Activated T-cell treated with anti-CD3 and anti-CD28 coated beads, Interleukin-2, amount 50 U/mL, for 72 hours (primary cell): ENCODE results near the gene PFAS. TPM values are rescaled to one million over a fixed set of nuclear protein-coding genes. Genes with fewer than 3 reads are reported as not detected.
A peak's percentile ranks its signal among the peaks of the same experiment; 100 is the strongest.
"Not testable (repeated sequence)": the region's sequence is repeated elsewhere in the genome, so short reads cannot be mapped to it uniquely, and the experiment has no call there.

Experiments used
- ATAC-seq, 2 donors: fragments of 150-1000 bp; cut with Tn5 transposase; replicated peaks in 1 of 2; 2 replicates each; pipeline ENCODE4 v1.10.0; 2021; ENCODE audit warnings: moderate library complexity in 2 of 2, mild to moderate bottlenecking in 1 of 2
- DNase-seq, 2 donors: peaks; one replicate each; pipeline ENCODE4 v3.0.0; 2021 to 2022; ENCODE audit warnings: mixed read lengths in 1 of 2
- H3K27ac Mint-ChIP-seq: one replicate; pipeline ENCODE4 v1.8.0; 2022; ENCODE audit warnings: mild to moderate bottlenecking, moderate library complexity, mixed read lengths
- H3K27me3 Mint-ChIP-seq: one replicate; pipeline ENCODE4 v1.8.0; 2022; ENCODE audit warnings: low read depth, mixed read lengths
- H3K36me3 Mint-ChIP-seq, 2 donors: one replicate each; pipeline ENCODE4 v1.8.0; 2022; ENCODE audit warnings: mixed read lengths in 2 of 2, mild to moderate bottlenecking in 1 of 2; ENCODE audit not compliant: insufficient read depth in 2 of 2
- H3K4me1 Mint-ChIP-seq: one replicate; pipeline ENCODE4 v1.8.0; 2022; ENCODE audit warnings: low read depth, mixed read lengths
- H3K4me3 Mint-ChIP-seq, 2 donors: one replicate each; pipeline ENCODE4 v1.8.0; 2022; ENCODE audit warnings: mild to moderate bottlenecking in 2 of 2, mixed read lengths in 2 of 2, moderate library complexity in 2 of 2
- H3K9me3 Mint-ChIP-seq, 2 donors: one replicate each; pipeline ENCODE4 v1.8.0; 2022; ENCODE audit warnings: mixed read lengths in 2 of 2
- total RNA-seq, 2 donors: library from RNA; stranded (reverse); gene quantifications; one replicate each; pipeline ENCODE4 v1.2.3, GENCODE V29; 2022

PFAS gene, protein sequence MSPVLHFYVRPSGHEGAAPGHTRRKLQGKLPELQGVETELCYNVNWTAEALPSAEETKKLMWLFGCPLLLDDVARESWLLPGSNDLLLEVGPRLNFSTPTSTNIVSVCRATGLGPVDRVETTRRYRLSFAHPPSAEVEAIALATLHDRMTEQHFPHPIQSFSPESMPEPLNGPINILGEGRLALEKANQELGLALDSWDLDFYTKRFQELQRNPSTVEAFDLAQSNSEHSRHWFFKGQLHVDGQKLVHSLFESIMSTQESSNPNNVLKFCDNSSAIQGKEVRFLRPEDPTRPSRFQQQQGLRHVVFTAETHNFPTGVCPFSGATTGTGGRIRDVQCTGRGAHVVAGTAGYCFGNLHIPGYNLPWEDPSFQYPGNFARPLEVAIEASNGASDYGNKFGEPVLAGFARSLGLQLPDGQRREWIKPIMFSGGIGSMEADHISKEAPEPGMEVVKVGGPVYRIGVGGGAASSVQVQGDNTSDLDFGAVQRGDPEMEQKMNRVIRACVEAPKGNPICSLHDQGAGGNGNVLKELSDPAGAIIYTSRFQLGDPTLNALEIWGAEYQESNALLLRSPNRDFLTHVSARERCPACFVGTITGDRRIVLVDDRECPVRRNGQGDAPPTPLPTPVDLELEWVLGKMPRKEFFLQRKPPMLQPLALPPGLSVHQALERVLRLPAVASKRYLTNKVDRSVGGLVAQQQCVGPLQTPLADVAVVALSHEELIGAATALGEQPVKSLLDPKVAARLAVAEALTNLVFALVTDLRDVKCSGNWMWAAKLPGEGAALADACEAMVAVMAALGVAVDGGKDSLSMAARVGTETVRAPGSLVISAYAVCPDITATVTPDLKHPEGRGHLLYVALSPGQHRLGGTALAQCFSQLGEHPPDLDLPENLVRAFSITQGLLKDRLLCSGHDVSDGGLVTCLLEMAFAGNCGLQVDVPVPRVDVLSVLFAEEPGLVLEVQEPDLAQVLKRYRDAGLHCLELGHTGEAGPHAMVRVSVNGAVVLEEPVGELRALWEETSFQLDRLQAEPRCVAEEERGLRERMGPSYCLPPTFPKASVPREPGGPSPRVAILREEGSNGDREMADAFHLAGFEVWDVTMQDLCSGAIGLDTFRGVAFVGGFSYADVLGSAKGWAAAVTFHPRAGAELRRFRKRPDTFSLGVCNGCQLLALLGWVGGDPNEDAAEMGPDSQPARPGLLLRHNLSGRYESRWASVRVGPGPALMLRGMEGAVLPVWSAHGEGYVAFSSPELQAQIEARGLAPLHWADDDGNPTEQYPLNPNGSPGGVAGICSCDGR (N-terminal part only)
- total RNA-seq, result 10 to 100 TPM; 59.9 to 72.2 TPM

DNA sequence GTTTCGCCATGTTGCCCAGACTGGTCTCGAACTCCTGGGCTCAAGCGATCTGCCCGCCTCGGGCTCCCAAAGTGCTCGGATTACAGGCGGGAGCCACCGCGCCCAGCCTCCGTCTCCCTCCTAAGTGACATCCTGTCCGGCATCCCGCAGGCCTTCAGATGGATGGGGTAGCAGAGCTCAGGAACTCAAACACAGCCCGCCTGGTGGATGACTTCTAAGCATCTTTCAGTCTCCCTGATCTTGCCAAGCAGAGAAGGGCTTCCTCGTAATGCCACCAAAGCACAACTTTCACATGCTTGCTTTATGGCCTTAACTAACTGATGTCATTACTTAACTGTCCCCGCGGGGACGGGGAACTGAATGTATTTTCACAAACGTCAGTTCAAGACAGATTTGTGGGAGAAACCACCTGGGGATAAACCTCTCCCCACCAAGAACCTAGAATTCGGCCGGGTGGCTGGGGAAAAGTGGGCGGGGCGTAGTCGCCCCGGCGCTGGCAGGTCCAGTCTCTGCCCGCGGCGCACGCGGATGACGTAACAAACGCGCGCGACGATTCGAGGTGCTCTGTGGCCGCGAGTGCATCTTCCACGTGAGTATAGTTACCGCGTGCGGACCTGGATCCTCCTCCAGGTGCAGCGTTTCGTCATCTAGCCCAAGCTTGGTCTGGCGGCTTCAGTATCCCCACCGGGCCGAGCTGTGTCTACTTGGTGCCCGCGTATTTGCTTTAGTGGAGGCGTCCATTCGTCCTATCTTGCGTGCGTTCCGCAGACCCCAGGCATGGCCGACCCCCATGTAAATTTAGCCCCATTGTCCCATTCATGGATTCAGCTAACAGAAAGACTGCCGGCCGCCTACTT, at the start of gene PFAS:
Gene PFAS (plus strand): TSS at position 539 of the 857 bp plus-strand sequence. CDS start 4,649 bp downstream, outside the sequence.
- Mint-ChIP-seq H3K4me3 (peak within 1 kb of the TSS; percentile 86 to 96), H3K9me3 (no peaks in the 10 kb centered on the region), H3K27ac (peak within 1 kb of the TSS; percentile 99), H3K36me3 (peaks cover 7 to 21% of the 10 kb centered on the region in 2 donors), H3K27me3 (no peaks in the 10 kb centered on the region), H3K4me1 (peaks cover 49% of the 10 kb centered on the region)
- DNase-seq (peak; percentile 97 to 99), ATAC-seq (peak; percentile 65 to 67)

DNA sequence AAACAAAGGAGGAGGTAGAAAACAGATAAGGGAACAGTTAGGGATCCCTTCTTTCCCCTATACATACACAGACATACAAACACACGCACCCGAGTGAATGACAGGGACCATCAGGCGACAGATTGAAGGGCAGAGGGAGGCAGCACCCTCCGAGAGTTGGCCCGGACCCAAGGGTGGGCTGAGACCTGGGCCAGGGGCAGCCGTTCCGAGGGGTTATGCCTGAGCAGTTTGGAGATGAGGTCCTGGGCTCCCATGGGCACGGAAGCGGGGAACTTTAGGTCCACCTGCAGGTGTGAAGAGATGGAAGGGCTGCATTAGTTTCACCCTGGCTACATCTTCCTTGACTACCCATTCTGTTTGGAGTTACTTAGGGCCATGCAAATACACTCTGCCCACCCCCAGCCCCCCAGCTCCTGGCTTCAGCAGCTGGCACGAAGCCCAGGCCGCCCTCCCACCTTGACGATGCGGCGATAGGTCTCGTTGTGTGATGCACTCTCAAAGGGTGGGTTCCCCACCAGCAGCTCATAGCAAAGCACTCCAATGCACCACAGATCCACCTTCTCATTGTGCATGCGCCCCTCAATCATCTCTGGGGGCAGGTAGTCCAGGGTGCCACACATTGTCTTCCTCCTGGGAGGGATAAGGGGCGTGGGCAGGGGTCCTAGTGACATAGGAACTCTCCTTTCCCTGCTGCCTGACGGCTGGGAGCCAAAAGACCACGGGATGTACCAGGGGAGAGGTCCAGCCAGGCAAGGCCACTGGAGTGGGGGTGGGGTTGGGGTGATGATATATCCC, 44.1 kb upstream of the PFAS start:
- Mint-ChIP-seq H3K4me1 (peaks cover 25% of the 10 kb centered on the region), H3K9me3 (no peaks in the 10 kb centered on the region), H3K36me3 (peaks cover 9 to 30% of the 10 kb centered on the region in 2 donors), H3K4me3 (peak overlapping the region in 1 of 2 donors; percentile 35), H3K27me3 (no peaks in the 10 kb centered on the region), H3K27ac (no peak overlapping the region)
- ATAC-seq (no peak), DNase-seq (no peak)

DNA sequence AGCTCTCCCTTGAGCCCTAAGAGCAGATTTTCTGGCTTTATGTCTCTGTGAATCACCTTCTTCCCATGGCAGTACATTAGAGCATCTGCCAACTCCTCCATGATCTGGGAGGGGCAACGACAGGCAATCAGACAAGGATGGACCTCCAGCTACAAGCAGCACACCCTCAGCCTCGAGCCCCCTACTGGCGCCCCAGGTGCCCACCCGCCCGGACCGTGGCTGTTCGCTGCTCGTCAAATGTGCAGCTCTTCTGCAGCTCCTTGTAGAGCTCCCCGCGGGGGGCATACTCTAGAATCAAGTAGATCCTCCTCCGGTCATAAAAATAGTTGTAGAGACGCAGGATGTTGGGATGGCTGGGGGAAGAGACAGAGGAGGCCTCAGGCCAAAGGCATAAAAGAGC, 42.6 kb upstream of the PFAS start:
- H3K4me3 Mint-ChIP-seq, result no peak overlapping the region
- no peak for DNase-seq
- ATAC-seq, result no peak
- H3K9me3 Mint-ChIP-seq, result no peaks in the 10 kb centered on the region
- H3K27ac Mint-ChIP-seq, result no peak overlapping the region
- no peaks in the 10 kb centered on the region for H3K27me3 Mint-ChIP-seq
- H3K4me1 Mint-ChIP-seq, result peaks cover 24% of the 10 kb centered on the region
- H3K36me3 Mint-ChIP-seq, result peaks cover 9 to 33% of the 10 kb centered on the region in 2 donors

DNA sequence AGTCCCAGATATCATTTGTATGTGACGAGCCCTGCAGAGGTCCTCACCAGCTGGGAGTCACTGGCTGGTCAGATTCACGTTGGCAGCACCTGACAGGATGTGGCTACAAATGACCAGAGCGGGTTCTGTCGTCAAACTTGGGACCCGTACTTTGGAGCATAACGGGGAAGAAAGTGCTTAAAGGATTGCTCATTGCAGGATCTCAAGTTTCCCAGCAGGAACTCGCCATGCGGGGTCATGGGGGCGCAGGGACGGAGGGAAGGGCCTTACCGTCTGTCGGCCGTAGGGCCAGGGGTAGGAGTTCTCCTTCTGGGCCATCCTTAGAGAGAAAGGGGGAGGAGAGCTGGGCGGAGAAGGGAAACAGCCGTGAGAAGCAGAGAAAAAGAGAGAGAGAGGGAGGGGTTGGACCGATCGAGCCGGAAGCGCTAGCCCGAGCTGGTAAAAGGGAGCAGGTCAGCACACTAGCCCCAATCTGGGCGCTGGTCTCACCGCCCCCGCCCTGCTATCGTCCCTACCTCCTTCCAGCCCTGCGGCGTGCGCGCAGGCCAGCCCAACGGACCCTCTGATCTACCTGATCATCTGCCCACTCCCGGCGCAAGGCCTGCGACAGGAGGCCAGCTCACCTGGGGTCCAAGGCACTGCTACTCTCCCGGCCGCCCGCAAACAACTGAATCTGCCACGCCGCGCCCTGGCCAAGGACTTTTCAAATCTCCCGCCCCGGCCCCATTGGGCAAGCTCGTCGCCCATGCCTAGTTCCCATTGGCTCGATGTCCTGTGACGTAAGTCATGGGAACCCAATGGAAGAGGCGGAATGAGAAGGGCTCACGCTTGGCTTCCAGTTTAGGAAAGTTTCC, 39.0 kb upstream of the PFAS start, which contains the start of gene AURKB:
Gene AURKB (minus strand): TSS at position 669 of the 854 bp plus-strand sequence. CDS start 351 bp downstream, at position 318.
- peaks cover 6 to 23% of the 10 kb centered on the region in 2 donors for H3K36me3 Mint-ChIP-seq
- peak; percentile 93 to 94 for DNase-seq
- no peaks in the 10 kb centered on the region for H3K27me3 Mint-ChIP-seq
- H3K27ac Mint-ChIP-seq, result peak within 1 kb of the TSS; percentile 74
- no peaks in the 10 kb centered on the region for H3K9me3 Mint-ChIP-seq
- ATAC-seq, result peak; percentile 98
- H3K4me3 Mint-ChIP-seq, result peak within 1 kb of the TSS; percentile 89 to 93
- peaks cover 25% of the 10 kb centered on the region for H3K4me1 Mint-ChIP-seq

DNA sequence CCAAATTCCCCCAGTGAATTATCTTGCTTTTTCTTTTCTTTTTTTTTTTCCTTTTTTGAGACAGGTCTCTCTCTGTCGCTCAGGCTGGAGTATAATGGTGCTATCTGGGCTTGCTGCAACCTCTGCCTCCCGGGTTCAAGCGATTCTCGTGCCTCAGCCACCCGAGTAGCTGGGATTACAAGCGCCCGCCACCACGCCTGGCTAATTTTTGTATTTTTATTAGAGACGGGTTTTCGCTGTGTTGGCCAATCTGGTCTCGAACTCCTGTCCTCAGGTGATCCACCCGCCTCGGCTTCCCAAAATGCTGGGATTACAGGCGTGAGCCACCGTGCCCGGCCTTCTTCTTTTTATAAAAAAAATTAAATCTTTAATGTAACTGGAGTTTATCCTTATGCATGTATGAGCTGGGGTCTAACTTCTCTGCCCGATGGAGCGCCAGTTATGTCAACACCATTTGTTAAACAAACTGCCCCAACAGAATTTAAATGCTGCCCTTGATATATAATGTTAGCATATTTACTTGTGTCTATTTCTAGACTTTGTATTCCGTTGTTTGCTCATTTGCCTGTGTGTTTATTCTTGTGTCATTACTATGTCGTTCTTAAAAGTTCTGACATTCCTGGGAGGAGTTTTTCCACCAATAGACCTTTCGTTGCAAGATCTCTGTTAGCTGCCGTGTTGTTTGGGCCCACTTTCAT, 38.2 kb upstream of the PFAS start:
- Mint-ChIP-seq H3K36me3 (peaks cover 6 to 23% of the 10 kb centered on the region in 2 donors), H3K27ac (peak overlapping the region; percentile 74), H3K27me3 (no peaks in the 10 kb centered on the region), H3K4me3 (peak overlapping the region; percentile 89 to 93), H3K9me3 (no peaks in the 10 kb centered on the region), H3K4me1 (peaks cover 25% of the 10 kb centered on the region)
- no peak for DNase-seq
- peak in 1 of 2 donors; percentile 22 for ATAC-seq

DNA sequence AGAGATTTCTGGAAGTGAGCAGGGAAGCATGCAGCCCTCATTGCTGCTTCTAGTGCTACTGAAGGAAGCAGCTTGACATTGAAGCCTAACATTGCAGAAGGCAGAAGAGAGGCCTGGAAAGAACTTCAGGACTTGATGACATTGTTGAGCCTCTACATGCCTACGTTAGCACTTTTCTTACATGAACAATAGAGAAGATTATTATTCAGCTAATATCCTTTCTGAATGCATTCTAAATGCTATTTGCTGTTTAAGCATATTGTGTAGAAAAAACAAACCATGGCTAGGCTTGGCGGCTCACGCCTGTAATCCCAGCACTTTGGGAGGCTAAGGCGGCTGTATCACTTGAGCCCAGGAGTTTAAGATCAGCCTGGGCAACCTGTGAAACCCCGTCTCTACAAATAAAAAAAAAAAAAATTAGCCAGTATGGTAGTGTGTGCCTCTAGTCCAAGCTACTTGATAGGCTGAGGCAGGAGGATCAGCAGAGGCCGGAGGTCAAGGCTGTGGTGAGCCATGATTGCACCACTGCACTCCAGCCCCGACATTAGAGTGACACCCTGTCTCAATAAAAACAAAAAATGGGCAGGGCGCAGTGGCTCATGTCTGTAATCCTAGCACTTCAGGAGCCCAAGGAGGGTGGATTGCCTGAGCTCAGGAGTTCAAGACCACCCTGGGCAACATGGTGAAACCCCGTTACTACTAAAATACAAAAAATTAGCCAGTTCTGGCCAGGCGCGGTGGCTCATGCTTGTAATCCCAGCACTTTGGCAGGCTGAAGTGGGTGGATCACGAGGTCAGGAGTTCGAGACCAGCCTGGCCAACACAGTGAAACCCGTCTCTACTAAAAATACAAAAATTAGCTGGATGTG, 36.5 kb upstream of the PFAS start:
- Mint-ChIP-seq H3K27me3 (no peaks in the 10 kb centered on the region), H3K27ac (no peak overlapping the region), H3K4me1 (peaks cover 19% of the 10 kb centered on the region), H3K4me3 (no peak overlapping the region), H3K36me3 (peaks cover 4 to 11% of the 10 kb centered on the region in 2 donors), H3K9me3 (no peaks in the 10 kb centered on the region)
- DNase-seq (no peak), ATAC-seq (no peak)

DNA sequence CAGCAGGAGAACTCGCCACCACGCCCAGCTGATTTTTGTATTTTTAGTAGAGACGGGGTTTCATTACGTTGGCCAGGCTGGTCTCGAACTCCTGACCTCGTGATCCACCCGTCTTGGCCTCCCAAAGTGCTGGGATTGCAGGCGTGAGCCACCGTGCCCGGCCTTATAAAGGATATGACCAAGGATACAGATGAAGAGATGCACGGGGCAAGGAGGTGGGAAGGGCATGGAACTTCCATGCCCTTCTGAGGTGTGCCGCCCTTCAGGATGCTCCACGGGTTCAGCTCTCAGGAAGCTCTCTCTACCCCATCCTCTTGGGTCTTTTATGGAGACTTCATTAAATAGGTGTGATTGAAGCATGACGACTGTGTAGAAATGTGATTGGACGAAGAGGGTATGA, 35.1 kb upstream of the PFAS start:
- not testable (repeated sequence) for ATAC-seq
- H3K4me1 Mint-ChIP-seq, result peaks cover 14% of the 10 kb centered on the region

DNA sequence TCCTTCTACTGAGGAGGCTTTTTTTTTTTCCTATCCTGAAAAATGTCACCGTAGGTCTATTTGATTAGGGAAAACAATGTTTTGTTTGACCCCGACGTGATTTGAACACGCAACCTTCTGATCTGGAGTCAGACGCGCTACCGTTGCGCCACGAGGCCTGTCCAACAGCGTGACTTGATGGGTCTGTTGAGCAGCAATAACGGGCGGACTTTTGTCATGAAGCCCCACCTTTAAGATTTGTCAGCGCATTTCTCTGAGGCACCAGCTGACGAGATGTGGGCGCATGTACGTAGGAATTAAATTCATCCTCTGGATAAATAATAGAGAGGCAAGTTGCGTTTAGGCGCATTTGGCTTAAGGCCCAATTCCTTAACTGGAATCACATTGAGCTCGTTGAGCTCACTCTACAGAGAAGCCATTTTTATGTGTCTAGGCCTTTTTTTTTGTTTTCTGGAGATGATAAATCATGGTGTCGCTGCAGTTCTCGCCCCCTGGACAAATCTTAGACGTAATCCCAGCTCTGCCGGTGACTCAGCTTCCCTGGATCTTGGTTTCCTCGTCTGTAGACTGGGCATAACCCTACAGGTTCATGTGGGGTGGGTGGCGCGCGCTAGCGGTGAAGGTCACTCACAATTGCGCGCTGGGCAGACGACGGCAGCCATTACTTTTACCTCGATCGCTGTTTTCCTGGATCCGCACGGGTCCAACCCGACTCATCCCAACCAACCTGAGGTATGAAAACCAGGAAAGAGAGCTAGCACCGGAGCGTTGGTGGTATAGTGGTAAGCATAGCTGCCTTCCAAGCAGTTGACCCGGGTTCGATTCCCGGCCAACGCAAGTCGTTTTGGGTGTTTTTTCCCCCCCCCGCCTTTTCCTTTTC, 28.1 kb upstream of the PFAS start:
- peaks cover 36% of the 10 kb centered on the region for H3K4me1 Mint-ChIP-seq
- no peaks in the 10 kb centered on the region for H3K27me3 Mint-ChIP-seq
- peak overlapping the region; percentile 99 for H3K27ac Mint-ChIP-seq
- ATAC-seq (peak; percentile 18 to 19), DNase-seq (peak; percentile 84 to 91)
- H3K9me3 Mint-ChIP-seq, result no peaks in the 10 kb centered on the region
- peak overlapping the region; percentile 94 for H3K4me3 Mint-ChIP-seq
- peaks cover 0 to 13% of the 10 kb centered on the region in 2 donors for H3K36me3 Mint-ChIP-seq

More for the DNA sequence above, 35.1 kb upstream of the PFAS start:
- not testable (repeated sequence) for H3K27ac Mint-ChIP-seq, H3K4me3 Mint-ChIP-seq, H3K36me3 Mint-ChIP-seq, H3K27me3 Mint-ChIP-seq, H3K9me3 Mint-ChIP-seq, DNase-seq
